Renal pelvis (tissue), 4 donors: Measurements from ENCODE around the gene MARVELD3. TPM values are rescaled to one million over a fixed set of nuclear protein-coding genes. Genes with fewer than 3 reads are reported as not detected.
"Not testable (repeated sequence)": the region's sequence is repeated elsewhere in the genome, so short reads cannot be mapped to it uniquely, and the experiment has no call there.

ENCODE experiments used
- DNase-seq: peaks from one replicate; pipeline ENCODE4 v3.0.0-alpha.2; 2013
- polyA plus RNA-seq, 3 donors: library from polyadenylated mRNA; unstranded; fragments of 120-200 nt; gene quantifications; one replicate each; pipeline ENCODE4 v1.2.1, GENCODE V29; 2013; ENCODE audit not compliant: insufficient read length in 3 of 3

MARVELD3 gene
- polyA plus RNA-seq, 3 donors, result 13.1 to 20.3 (median 19.8) TPM

GRCh38 chr16:71666928-71667707 is 41.1 kb downstream of the MARVELD3 start:
- DNase-seq, result no peak

- no peak for DNase-seq
Observed at GRCh38 chr16:71669926-71670536, 44.0 kb downstream of the MARVELD3 start.

DNA sequence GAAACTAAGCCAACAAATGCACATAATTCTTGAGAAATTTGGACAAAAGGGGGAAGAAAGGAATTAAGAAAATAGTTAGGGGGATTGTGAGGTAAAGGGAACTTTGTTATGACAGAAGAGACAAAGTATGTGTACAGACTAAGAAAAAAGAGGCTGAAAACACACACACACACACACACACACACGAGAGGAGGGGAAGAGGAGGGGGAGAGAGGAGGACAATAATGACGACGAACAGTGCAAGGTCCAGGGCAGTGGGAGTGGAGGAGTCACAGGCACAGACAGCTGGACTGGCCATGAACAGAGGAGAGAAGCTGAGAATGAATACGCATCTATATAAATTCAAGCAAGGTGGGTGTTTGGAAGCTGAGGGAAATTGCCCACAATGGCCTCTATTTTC is 44.6 kb downstream of the MARVELD3 start:
- DNase-seq, result no peak

GRCh38 chr16:71671165-71671564 is 45.2 kb downstream of the MARVELD3 start:
- DNase-seq, result no peak

DNA sequence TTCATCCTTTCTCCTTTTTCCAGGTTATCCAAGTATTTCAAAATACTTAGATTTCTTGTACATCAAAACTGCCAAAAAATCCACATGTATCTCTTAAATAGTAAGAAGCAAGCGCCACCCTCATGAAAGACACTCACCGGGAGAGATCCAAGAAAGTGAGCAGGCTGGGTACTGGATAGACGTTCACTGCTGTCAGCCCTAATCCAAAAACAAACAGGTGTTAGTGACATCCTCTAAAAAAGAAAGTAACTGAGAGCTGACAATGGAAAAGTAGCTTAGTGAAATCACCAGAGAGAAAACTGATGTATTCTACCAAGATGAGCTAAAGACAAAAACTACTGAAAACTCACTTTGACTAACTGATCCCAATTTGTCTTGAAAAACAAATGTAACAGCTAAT is 46.1 kb downstream of the MARVELD3 start:
- DNase-seq, result no peak

- DNase-seq, result no peak
Observed at GRCh38 chr16:71672803-71673581, 47.0 kb downstream of the MARVELD3 start.

DNA sequence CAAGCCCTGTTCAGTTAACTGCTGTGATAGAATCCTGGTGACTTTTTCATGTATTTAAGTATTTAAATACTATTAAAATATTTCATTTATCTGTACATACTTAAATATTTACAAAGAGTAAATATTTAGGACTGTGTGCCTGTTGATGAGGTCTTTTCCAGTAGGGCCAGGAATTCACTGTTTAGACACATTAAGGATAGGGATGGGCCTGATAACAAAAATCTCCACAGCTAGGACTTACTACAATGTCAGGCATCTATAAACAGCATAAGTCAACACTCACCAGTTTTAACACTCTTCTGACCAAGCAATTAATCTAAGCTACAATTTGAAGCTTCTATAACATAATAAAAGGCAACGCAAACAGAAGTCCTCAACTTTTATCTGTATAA is 47.6 kb downstream of the MARVELD3 start:
- DNase-seq, result no peak

DNA sequence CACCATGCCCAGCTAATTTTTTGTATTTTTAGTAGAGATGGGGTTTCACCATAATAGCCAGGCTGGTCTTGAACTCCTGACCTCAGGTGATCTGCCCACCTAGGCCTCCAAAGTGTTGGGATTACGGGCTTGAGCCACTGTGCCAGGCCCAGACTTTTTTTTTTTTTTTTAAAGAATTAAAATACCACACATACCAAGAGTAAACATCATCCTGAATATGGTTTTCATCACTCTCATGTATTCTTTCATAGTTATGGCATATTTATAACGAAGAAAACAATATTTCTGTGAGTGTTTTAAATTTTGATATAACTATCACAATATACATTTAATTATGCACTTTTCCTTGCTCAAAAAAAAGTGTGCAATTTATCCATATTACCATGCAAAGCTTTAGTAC is 48.2 kb downstream of the MARVELD3 start:
- DNase-seq, result no peak

- DNase-seq, result no peak
Observed at GRCh38 chr16:71675380-71675779, 49.4 kb downstream of the MARVELD3 start.

DNA sequence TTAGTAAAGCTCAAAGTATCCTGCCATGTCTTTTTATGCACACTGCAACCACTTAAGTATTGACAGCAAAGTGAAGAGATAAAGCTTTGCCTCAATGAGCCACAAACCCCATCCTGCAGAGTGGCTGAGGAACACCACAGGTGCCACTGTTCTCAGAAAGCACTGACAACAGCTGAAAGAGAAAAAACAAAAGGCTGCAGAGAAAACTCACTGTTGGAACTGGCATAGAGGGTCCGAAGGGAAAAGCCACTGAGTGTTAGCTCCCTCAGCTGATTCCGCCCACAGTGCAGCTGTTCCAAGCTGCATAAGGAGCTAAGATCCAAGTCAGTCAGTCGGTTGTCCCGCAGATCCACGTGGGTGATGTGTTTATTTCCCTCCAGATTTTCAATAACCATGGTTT is 50.3 kb downstream of the MARVELD3 start:
- DNase-seq, result no peak

DNA sequence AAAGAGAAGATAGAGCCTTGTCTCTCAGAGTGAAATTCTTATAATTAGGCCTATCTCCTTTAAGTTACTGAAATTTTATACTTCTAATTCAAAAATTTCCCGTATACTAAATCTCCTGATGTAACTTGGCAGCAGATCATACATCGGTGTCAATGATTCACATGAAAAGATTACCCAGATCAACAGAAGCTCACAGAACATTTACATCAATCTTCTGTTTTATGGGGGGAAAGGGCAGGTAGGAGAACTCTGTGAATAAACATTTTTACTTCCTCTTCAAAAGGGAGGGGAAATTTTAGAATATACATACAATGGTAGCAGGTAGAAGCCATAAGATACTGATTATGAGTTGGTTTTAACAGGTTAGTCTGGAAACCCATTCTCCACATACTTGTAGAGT is 55.4 kb downstream of the MARVELD3 start:
- no peak for DNase-seq

GRCh38 chr16:71684280-71684679 is 58.3 kb downstream of the MARVELD3 start:
- DNase-seq, result not testable (repeated sequence)

Other genes with a start within 250 kb of the MARVELD3 start
- gene TLE7, start 184.1 kb upstream of the MARVELD3 start, polyA plus RNA-seq, result not detected
- gene ZNF23, start 163.9 kb upstream of the MARVELD3 start, polyA plus RNA-seq, result 10 to 100 TPM; 14.6 to 19.5 (median 15.5) TPM
- 10 to 100 TPM; 11.0 to 18.5 (median 16.1) TPM for gene ZNF19, start 136.9 kb upstream of the MARVELD3 start, polyA plus RNA-seq
- under 1 TPM; 0.21 to 0.53 (median 0.49) TPM for gene CHST4, start 99.8 kb upstream of the MARVELD3 start, polyA plus RNA-seq
- under 1 TPM; 0.03 to 0.16 (median 0.14) TPM for gene TAT, start 49.1 kb upstream of the MARVELD3 start, polyA plus RNA-seq
- gene PHLPP2, start 98.5 kb downstream of the MARVELD3 start, polyA plus RNA-seq, result 10 to 100 TPM in 2 of 3 donors, 1 to 10 TPM in 1; 7.6 to 10.7 (median 10.2) TPM
- gene AP1G1, start 182.7 kb downstream of the MARVELD3 start, polyA plus RNA-seq, result 100 to 1,000 TPM in 2 of 3 donors, 10 to 100 TPM in 1; 84.5 to 115 (median 101) TPM
- gene ATXN1L, start 219.8 kb downstream of the MARVELD3 start, polyA plus RNA-seq, result 10 to 100 TPM; 33.7 to 39.0 (median 38.9) TPM